ENCODE results near the gene FADS2. TPM values are rescaled to one million over a fixed set of nuclear protein-coding genes. Genes with fewer than 3 reads are reported as not detected.
A peak's percentile ranks its signal among the peaks of the same experiment; 100 is the strongest.

The FADS2 gene
- total and polyA plus RNA-seq, 9 of the 15 experiments (the other 6 are each of a cell fraction or from before 2014, with no cell fraction given), result 2.9 to 42.8 (median 16.2) TPM

DNA sequence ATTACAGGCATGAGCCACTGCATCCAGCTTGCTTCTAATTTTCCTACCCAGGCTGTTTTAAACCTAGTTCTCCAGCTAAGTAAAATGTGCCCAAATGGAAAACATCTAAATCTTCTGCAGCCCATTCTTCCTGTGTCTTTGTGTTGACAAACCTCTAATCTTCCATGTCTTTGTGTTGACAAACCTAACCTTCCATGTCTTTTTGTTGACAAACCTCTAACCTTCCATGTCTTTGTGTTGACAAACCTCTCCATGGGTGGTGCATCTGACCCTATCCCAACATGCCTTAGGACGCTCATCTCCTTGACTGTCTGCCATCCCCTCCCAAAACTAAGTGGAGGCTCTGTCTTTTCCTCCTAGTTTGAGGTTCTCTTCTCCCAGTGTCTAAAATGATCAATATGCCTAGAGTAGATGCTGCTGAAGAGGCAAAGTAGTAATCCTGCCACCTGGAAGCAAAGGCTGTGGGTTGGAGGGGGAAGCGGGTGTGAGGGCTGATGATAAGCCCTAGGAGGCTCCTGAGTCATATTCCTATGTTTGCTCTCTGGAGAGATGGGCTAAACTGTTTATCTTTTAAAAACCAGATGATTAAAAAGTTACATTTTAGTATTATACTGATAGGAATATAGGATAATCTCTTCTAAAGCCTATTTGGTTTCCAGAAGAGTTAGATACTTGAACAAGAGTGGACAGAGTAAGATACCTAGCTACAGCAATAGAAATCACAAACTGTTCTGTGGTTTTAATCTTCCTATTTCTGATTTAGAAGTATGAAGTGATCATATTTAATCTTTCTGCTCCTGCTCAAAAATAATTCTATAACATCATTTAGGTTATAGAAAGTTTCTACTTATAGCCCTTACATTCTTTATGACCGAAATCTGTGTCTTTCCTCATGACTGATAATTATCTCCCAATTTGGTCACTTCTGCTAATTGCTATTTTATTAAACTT is 27.5 kb upstream of the FADS2 start (continued):
- TF ChIP-seq PRDM10 (IDR thresholded peaks at IDR 0.05; ENCODE audit: partially characterized antibody) (no peak), MTA2 (IDR thresholded peaks at IDR 0.05; ENCODE audit: low read depth) (peak; percentile 90), BCL6 (CRISPR knock-in tag; IDR thresholded peaks at IDR 0.05) (no peak), SRSF7 (optimal IDR thresholded peaks at IDR 0.05; ENCODE audit: low read depth, low read length) (no peak), RBFOX2 (IDR thresholded peaks at IDR 0.05; ENCODE audit: low read depth, low read length) (0 out of 2 replicates have a peak, but pooled peaks have one; percentile 29), CBX8 (IDR thresholded peaks at IDR 0.05; ENCODE audit: borderline replicate concordance, extremely low read depth, low read depth, low read length, poor library complexity, severe bottlenecking) (no peak), GTF2F1 (IDR thresholded peaks at IDR 0.05; ENCODE audit: low read depth, low read length) (no peak), THAP12 (CRISPR knock-in tag; IDR thresholded peaks at IDR 0.05) (no peak), ZNF311 (CRISPR knock-in tag; IDR thresholded peaks at IDR 0.05) (no peak), SRSF1 (IDR thresholded peaks at IDR 0.05; ENCODE audit: low read depth, low read length) (no peak), SREBF1 (IDR thresholded peaks at IDR 0.05; ENCODE audit: borderline replicate concordance, low read depth, low read length) (no peak)
- TF ChIP-seq, protein P1, sequence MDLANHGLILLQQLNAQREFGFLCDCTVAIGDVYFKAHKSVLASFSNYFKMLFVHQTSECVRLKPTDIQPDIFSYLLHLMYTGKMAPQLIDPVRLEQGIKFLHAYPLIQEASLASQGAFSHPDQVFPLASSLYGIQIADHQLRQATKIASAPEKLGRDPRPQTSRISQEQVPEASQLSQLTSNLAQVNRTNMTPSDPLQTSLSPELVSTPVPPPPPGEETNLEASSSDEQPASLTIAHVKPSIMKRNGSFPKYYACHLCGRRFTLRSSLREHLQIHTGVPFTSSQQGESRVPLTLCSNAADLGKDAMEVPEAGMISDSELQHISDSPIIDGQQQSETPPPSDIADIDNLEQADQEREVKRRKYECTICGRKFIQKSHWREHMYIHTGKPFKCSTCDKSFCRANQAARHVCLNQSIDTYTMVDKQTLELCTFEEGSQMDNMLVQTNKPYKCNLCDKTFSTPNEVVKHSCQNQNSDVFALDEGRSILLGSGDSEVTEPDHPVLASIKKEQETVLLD (IDR thresholded peaks at IDR 0.05), result no peak
- TF ChIP-seq, protein P2, sequence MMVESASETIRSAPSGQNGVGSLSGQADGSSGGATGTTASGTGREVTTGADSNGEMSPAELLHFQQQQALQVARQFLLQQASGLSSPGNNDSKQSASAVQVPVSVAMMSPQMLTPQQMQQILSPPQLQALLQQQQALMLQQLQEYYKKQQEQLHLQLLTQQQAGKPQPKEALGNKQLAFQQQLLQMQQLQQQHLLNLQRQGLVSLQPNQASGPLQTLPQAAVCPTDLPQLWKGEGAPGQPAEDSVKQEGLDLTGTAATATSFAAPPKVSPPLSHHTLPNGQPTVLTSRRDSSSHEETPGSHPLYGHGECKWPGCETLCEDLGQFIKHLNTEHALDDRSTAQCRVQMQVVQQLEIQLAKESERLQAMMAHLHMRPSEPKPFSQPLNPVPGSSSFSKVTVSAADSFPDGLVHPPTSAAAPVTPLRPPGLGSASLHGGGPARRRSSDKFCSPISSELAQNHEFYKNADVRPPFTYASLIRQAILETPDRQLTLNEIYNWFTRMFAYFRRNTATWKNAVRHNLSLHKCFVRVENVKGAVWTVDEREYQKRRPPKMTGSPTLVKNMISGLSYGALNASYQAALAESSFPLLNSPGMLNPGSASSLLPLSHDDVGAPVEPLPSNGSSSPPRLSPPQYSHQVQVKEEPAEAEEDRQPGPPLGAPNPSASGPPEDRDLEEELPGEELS (CRISPR knock-in tag; IDR thresholded peaks at IDR 0.05; ENCODE audit: borderline replicate concordance), result 0 out of 2 replicates have a peak, but pooled peaks have one; percentile 24
- TF ChIP-seq, protein P3, sequence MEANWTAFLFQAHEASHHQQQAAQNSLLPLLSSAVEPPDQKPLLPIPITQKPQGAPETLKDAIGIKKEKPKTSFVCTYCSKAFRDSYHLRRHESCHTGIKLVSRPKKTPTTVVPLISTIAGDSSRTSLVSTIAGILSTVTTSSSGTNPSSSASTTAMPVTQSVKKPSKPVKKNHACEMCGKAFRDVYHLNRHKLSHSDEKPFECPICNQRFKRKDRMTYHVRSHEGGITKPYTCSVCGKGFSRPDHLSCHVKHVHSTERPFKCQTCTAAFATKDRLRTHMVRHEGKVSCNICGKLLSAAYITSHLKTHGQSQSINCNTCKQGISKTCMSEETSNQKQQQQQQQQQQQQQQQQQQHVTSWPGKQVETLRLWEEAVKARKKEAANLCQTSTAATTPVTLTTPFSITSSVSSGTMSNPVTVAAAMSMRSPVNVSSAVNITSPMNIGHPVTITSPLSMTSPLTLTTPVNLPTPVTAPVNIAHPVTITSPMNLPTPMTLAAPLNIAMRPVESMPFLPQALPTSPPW (CRISPR knock-in tag; IDR thresholded peaks at IDR 0.05), result peak; percentile 74
